ENCODE data around the gene MFN2.

GRCh38 chr1:11951901-11952300, 28.3 kb upstream of the MFN2 start:
- no peak for TF ChIP-seq CTCF (IDR thresholded peaks at IDR 0.05)
- no peak for TF ChIP-seq POLR2A (IDR thresholded peaks at IDR 0.05)
- no peak for TF ChIP-seq POLR2AphosphoS5 (IDR thresholded peaks at IDR 0.05)
- TF ChIP-seq EP300 (IDR thresholded peaks at IDR 0.05; ENCODE audit: low read depth) = no peak

All from transverse colon (tissue), 4 donors.